HCT116 (cell line): ENCODE data around the gene STUM. TPM values are rescaled to one million over a fixed set of nuclear protein-coding genes. Genes with fewer than 3 reads are reported as not detected.

Experiments used
- ATAC-seq: fragments of 200-7000 bp; cut with Tn5 transposase; 2 replicates; pipeline ENCODE4 v1.9.1; 2020; ENCODE audit warnings: mild to moderate bottlenecking, moderate library complexity
- BruUV-seq: library from RNA; stranded (reverse); fragments of 400-500 nt; replicated peaks from 2 replicates; lab custom pipeline; 2021; lab: Mats Ljungman, UMichigan
- CTCF ChIA-PET: fragments of 300-600 bp; sonication (Branson Sonifier 250); formaldehyde crosslinking; loops from one replicate; lab custom pipeline; 2021; ENCODE audit warnings: antibody characterized with exemption; lab: Charles Lee
- POLR2A ChIA-PET: fragments of 300-600, 350-600 bp; sonication (Branson Sonifier 250); formaldehyde crosslinking; loops from one replicate; lab custom pipeline; 2021; ENCODE audit warnings: antibody characterized with exemption; lab: Charles Lee
- RAD21 ChIA-PET, 2 experiments: fragments of 300-600 bp; sonication (Branson Sonifier 250); formaldehyde crosslinking; loops; one replicate each; lab custom pipeline; 2023; ENCODE audit warnings: low total read pairs in 2 of 2; ENCODE audit not compliant: uncharacterized antibody in 2 of 2, unreplicated experiment in 2 of 2, low non-redundant PET in 1 of 2; lab: Charles Lee
- DNase-seq: peaks from one replicate; pipeline ENCODE4 v3.0.0-alpha.2; 2010; ENCODE audit warnings: low read depth, low spot score
- H2AFZ ChIP-seq: fragments of 200-600 bp; shearing (Covaris generic), sonication (generic); 2 replicates; pipeline ENCODE4 v1.6.1; 2017; ENCODE audit warnings: low read depth, mixed run types, mixed read lengths, antibody characterized with exemption, low read length; ENCODE audit not compliant: poor library complexity, severe bottlenecking
- H3K27ac ChIP-seq: 2 replicates; pipeline ENCODE4 v1.5.1; 2012; ENCODE audit warnings: low read depth, low read length
- H3K27me3 ChIP-seq: fragments of 200-600 bp; sonication (generic); 2 replicates; pipeline ENCODE4 v1.6.1; 2016; ENCODE audit warnings: mixed run types, low read length, mixed read lengths; ENCODE audit not compliant: insufficient read depth
- H3K36me3 ChIP-seq, 2 experiments: fragments of 200-500 bp in 1 of 2; fragments of 200-600 bp in 1 of 2; sonication (Bioruptor generic) in 1 of 2; sonication (generic) in 1 of 2; 2 replicates each; pipeline versions ENCODE4 v1.5.1 to v1.6.1; 2014 to 2016; ENCODE audit warnings: low read length in 2 of 2, inconsistent platforms in 1 of 2, mixed read lengths in 1 of 2, mixed run types in 1 of 2; ENCODE audit not compliant: insufficient read depth in 2 of 2, control insufficient read depth in 1 of 2
- H3K4me1 ChIP-seq, 2 experiments: fragments of 200-600 bp in 1 of 2; sonication (generic) in 1 of 2; 2 replicates each; pipeline versions ENCODE4 v1.5.1 to v1.6.1; 2012 to 2017; ENCODE audit warnings: low read length in 2 of 2, inconsistent platforms in 1 of 2, mild to moderate bottlenecking in 1 of 2, mixed read lengths in 1 of 2, mixed run types in 1 of 2, moderate library complexity in 1 of 2; ENCODE audit not compliant: insufficient read depth in 2 of 2, control insufficient read depth in 1 of 2
- H3K4me2 ChIP-seq: fragments of 200-600 bp; sonication (generic); 2 replicates; pipeline ENCODE4 v1.6.1; 2017; ENCODE audit warnings: mixed run types, low read length, mixed read lengths
- H3K4me3 ChIP-seq, 2 experiments: fragments of 200-600 bp in 1 of 2; sonication (generic) in 1 of 2; replicated peaks in 1 of 2; 2 replicates each; pipeline ENCODE4 v1.5.1; 2011 to 2016; ENCODE audit warnings: low read length in 2 of 2, control low read depth in 1 of 2, low read depth in 1 of 2, mild to moderate bottlenecking in 1 of 2, mixed read lengths in 1 of 2, mixed run types in 1 of 2
- H3K79me2 ChIP-seq: fragments of 200-600 bp; sonication (generic); 2 replicates; pipeline ENCODE4 v1.6.1; 2017; ENCODE audit warnings: mild to moderate bottlenecking, mixed run types, low read length, moderate library complexity, mixed read lengths; ENCODE audit not compliant: insufficient read depth
- H3K9ac ChIP-seq: fragments of 200-600 bp; sonication (generic); 2 replicates; pipeline ENCODE4 v1.6.1; 2016; ENCODE audit warnings: low read length, mixed read lengths
- H3K9me2 ChIP-seq: fragments of 200-600 bp; sonication (generic), shearing (Covaris generic); 2 replicates; pipeline ENCODE4 v1.6.1; 2017; ENCODE audit warnings: mixed run types, mild to moderate bottlenecking, moderate library complexity; ENCODE audit not compliant: insufficient read depth
- H3K9me3 ChIP-seq, 2 experiments: fragments of 200-500 bp in 1 of 2; fragments of 200-600 bp in 1 of 2; sonication (Bioruptor generic) in 1 of 2; sonication (generic) in 1 of 2; 2 replicates each; pipeline ENCODE4 v1.6.1; 2014 to 2017; ENCODE audit warnings: low read length in 2 of 2, mixed read lengths in 2 of 2, inconsistent platforms in 1 of 2, low read depth in 1 of 2, mild to moderate bottlenecking in 1 of 2, mixed run types in 1 of 2, moderate library complexity in 1 of 2; ENCODE audit not compliant: control insufficient read depth in 1 of 2, insufficient read depth in 1 of 2
- H4K20me1 ChIP-seq: fragments of 200-600 bp; sonication (generic), shearing (Covaris generic); 2 replicates; pipeline ENCODE4 v1.6.1; 2017; ENCODE audit warnings: mixed run types, mild to moderate bottlenecking, moderate library complexity; ENCODE audit not compliant: insufficient read depth
- CEBPB ChIP-seq: IDR thresholded peaks from 2 replicates; pipeline ENCODE4 v1.6.1; 2012; ENCODE audit warnings: low read depth
- ELF1 ChIP-seq: IDR thresholded peaks from 2 replicates; pipeline ENCODE4 v1.6.1; 2012; ENCODE audit warnings: low read depth, borderline replicate concordance
- JUND ChIP-seq: IDR thresholded peaks from 2 replicates; pipeline ENCODE4 v1.6.1; 2012
- MAX ChIP-seq: IDR thresholded peaks from 2 replicates; pipeline ENCODE4 v1.6.1; 2012
- POLR2AphosphoS5 ChIP-seq: IDR thresholded peaks from 2 replicates; pipeline ENCODE4 v1.6.1; 2011; ENCODE audit warnings: mild to moderate bottlenecking, low read depth, low read length, moderate library complexity
- RAD21 ChIP-seq: IDR thresholded peaks from 2 replicates; pipeline ENCODE4 v1.6.1; 2012; ENCODE audit warnings: low read depth, mild to moderate bottlenecking
- REST ChIP-seq: IDR thresholded peaks from 2 replicates; pipeline ENCODE4 v1.6.1; 2012; ENCODE audit warnings: low read depth
- YY1 ChIP-seq: IDR thresholded peaks from 2 replicates; pipeline ENCODE4 v1.6.1; 2011; ENCODE audit warnings: low read length, low read depth, moderate library complexity, mild to moderate bottlenecking; ENCODE audit not compliant: insufficient replicate concordance; ENCODE audit errors: extremely low read depth
- ZBTB33 ChIP-seq: IDR thresholded peaks from 2 replicates; pipeline ENCODE4 v1.6.1; 2011; ENCODE audit warnings: mild to moderate bottlenecking, low read length, moderate library complexity; ENCODE audit not compliant: insufficient replicate concordance; ENCODE audit errors: extremely low read depth
- ZNF274 ChIP-seq: fragments of 200-500 bp; sonication (Bioruptor generic); IDR thresholded peaks from 2 replicates; pipeline ENCODE4 v1.6.1; 2014; ENCODE audit warnings: mild to moderate bottlenecking, low read depth, low read length, inconsistent platforms
- intact Hi-C: fragments of 100-400 bp; cut with micrococcal nuclease; formaldehyde crosslinking; loops from 2 replicates; pipeline ENCODE4 v1.10.0; 2022
- total RNA-seq: library from RNA; stranded (reverse); gene quantifications from one replicate; pipeline ENCODE4 v1.2.1, GENCODE V29; 2021; ENCODE audit not compliant: unreplicated experiment
- TF ChIP-seq, protein P1 (sequence below): IDR thresholded peaks from 2 replicates; pipeline ENCODE4 v1.6.1; 2012

STUM gene
- total RNA-seq, 1 experiment from 2014 or later: not detected

DNA sequence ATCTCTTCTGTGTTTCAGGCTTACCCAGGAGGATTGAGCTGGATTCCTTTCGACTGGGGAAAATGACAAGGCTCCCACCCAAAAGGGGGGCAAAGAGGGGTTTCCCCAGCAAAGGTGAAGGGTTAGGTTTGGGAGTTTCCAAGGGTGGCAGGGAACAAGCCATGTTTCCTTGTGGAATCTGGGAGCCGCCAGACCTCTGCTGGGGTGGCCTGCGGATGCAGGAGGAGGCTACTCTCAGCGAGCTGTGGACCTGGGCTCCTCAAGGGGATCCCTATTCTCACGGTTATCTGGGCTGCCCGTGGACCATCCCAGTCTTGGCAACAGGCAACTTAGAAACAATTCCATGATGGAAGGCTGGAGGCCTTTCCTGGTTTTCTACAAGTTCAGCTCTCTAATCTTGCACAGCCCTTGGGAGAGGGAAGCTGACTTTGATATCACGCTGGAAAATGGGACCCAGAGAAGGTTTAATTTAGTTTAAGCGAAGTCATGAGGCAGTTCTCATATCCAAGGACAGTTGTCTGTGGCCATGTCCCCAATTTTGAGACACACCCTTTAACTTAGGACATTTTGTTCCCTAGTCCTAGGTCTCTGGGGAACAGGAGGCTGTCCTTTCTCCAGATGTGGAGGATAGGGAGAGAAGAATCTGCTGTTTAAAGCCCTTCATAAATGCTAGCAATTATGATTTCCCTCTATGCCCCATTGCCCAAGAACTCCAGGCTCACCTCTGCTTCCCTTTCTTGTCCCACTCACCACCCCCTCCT is 24.7 kb upstream of the STUM start:
- Histone ChIP-seq H3K4me2 (no peak overlapping the region), H3K79me2 (no peaks in the 10 kb centered on the region), H3K27ac (no peak overlapping the region), H3K9ac (no peak overlapping the region), H3K4me1 (peaks cover 2 to 11% of the 10 kb centered on the region in 2 experiments; a peak in 1 of 4 replicates), H3K27me3 (peaks cover 3% of the 10 kb centered on the region; the same call in 1 of the 2 replicates), H4K20me1 (no peaks in the 10 kb centered on the region), H3K9me3 (no peaks in the 10 kb centered on the region)
- no peak for DNase-seq
- ChIA-PET POLR2A (no interaction called here), CTCF (no interaction called here), RAD21 (no interaction called here)
- intact Hi-C loops: no loop called here
- no TSS peak for BruUV-seq
- TF ChIP-seq ZNF274: no peak
- no peak for TF ChIP-seq MAX
- no peak for TF ChIP-seq YY1
- TF ChIP-seq, protein P1, sequence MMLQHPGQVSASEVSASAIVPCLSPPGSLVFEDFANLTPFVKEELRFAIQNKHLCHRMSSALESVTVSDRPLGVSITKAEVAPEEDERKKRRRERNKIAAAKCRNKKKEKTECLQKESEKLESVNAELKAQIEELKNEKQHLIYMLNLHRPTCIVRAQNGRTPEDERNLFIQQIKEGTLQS: no peak
- TF ChIP-seq RAD21: no peak
- no peak for TF ChIP-seq CEBPB
- no peak for TF ChIP-seq JUND
- no peak for TF ChIP-seq REST
- no peak for TF ChIP-seq ZBTB33
- no peak for TF ChIP-seq ELF1
- TF ChIP-seq POLR2AphosphoS5: no peak
- TF ChIP-seq, all 23 proteins: peak for 0
- Histone ChIP-seq H3K36me3 (no peaks in the 10 kb centered on the region), H2AFZ (no peak overlapping the region), H3K9me2 (no peaks in the 10 kb centered on the region), H3K4me3 (no peak overlapping the region)
- no peak for ATAC-seq
